HT1080 (cell line): ENCODE results near the gene FAM184A. TPM values are rescaled to one million over a fixed set of nuclear protein-coding genes. Genes with fewer than 3 reads are reported as not detected.

Source experiments
- DNase-seq: peaks from one replicate; pipeline ENCODE4 v3.0.0-alpha.2; 2015; ENCODE audit warnings: low read depth
- small RNA-seq: library from RNA; depleted of rRNA; stranded (forward); fragments of <200 nt; gene quantifications from one replicate; pipeline ENCODE3, GENCODE V24; 2014
- total RNA-seq: library from RNA; depleted of rRNA; stranded (reverse); fragments of >200 nt; shearing (Covaris generic); gene quantifications from 2 replicates; pipeline ENCODE4 v1.2.3, GENCODE V29; 2014; rRNA removed

The FAM184A gene
- total RNA-seq, 1 experiment from 2014 or later: 0.31 TPM

DNA sequence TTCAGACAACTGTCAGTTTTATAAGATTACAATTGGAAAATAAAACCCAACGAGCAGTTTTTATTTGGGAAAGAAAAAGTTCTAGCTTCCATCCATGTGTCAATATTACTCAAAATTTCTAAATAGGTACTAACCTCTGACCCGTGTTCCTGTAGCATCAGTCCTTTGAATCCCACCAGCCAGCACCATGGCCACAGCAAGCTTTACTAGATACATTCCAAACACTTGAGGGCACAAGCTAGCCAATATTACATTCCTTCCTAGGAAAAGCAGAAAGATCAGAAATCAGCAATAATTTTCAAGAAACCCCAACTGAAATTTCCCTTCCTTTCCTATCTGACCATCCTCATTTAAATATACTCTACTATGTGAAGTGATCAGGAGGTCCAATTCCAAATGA, 165.3 kb downstream of the FAM184A start:
- DNase-seq: no peak

DNA sequence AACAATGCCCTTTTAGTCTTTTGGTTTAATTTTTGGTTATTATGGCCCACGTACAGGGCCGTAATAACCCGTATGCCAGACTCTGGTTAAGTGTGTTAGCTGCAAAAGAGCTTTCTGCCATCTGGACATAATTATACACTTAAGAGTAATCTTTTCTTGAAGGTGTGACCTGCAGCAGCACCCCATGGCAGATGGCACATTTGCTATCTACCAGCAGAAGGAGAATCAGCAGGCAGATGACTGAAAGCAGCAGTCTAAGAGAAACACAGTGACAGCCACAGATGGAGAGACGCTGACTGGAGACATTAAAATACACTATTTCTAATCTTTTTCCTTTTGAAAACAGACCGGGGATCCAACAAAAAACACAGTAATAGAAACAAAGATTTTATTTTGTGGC, 165.8 kb downstream of the FAM184A start:
- DNase-seq: no peak

Small RNA genes lying within 50 kb of the gene (small RNA-seq; reads per million reads assigned to genes)
- gene MIR548B (not detected), gene RF00019 (not detected)

Other genes starting within 250 kb of the FAM184A start
- gene ASF1A, start 184.5 kb downstream of the FAM184A start, total RNA-seq: 29.3 and 37.5 TPM in 2 replicates
- 3.2 and 5.3 TPM in 2 replicates for gene MCM9, start 143.5 kb downstream of the FAM184A start, total RNA-seq